CD14-positive monocyte (primary cell): ENCODE data around the gene CELSR3. TPM values are rescaled to one million over a fixed set of nuclear protein-coding genes. Genes with fewer than 3 reads are reported as not detected.

ENCODE experiments used
- DNase-seq, 3 donors: peaks; one replicate each; pipeline ENCODE4 v3.0.0-alpha.2; 2011 to 2022
- H2AFZ ChIP-seq: 2 replicates; pipeline ENCODE4 v1.6.0; 2012; ENCODE audit warnings: mild to moderate bottlenecking, low read depth, low read length, inconsistent platforms; ENCODE audit not compliant: insufficient read depth, poor library complexity, severe bottlenecking
- H3K27ac ChIP-seq, 2 donors: 1 replicate in 1 of 2; 2 replicates in 1 of 2; pipeline ENCODE4 v1.5.1; 2012 to 2013; ENCODE audit warnings: low read length in 2 of 2, control low read depth in 1 of 2, inconsistent platforms in 1 of 2, low read depth in 1 of 2, mild to moderate bottlenecking in 1 of 2
- H3K27me3 ChIP-seq, 2 donors: one replicate each; pipeline versions ENCODE4 v1.6.0 to v1.6.1; 2011 to 2013; ENCODE audit warnings: low read length in 2 of 2; ENCODE audit not compliant: control insufficient read depth in 2 of 2, insufficient read depth in 2 of 2
- H3K36me3 ChIP-seq, 2 donors: replicated peaks in 1 of 2; 1 replicate in 1 of 2; 2 replicates in 1 of 2; pipeline versions ENCODE4 v1.5.1 to v1.6.1; 2012 to 2013; ENCODE audit warnings: low read length in 2 of 2, control low read depth in 1 of 2, inconsistent platforms in 1 of 2, mild to moderate bottlenecking in 1 of 2; ENCODE audit not compliant: insufficient read depth in 2 of 2, control insufficient read depth in 1 of 2
- H3K4me1 ChIP-seq, 2 donors: 1 replicate in 1 of 2; 2 replicates in 1 of 2; pipeline versions ENCODE4 v1.5.1 to v1.6.1; 2012 to 2013; ENCODE audit warnings: low read length in 2 of 2, control low read depth in 1 of 2, inconsistent platforms in 1 of 2, mild to moderate bottlenecking in 1 of 2, moderate library complexity in 1 of 2; ENCODE audit not compliant: insufficient read depth in 2 of 2, control insufficient read depth in 1 of 2
- H3K4me2 ChIP-seq: replicated peaks from 2 replicates; pipeline ENCODE3; 2012; ENCODE audit warnings: low read length, moderate library complexity, mild to moderate bottlenecking; ENCODE audit not compliant: poor library complexity, severe bottlenecking; ENCODE audit errors: extremely low read depth
- H3K4me3 ChIP-seq, 3 experiments: fragments of 200-600 bp in 1 of 3; sonication (generic) in 1 of 3; replicated peaks in 1 of 3; 1 replicate in 2 of 3; 2 replicates in 1 of 3; pipeline ENCODE4 v1.5.1; 2011 to 2013; ENCODE audit warnings: low read length in 3 of 3, mild to moderate bottlenecking in 3 of 3, control low read depth in 2 of 3, low read depth in 2 of 3, inconsistent platforms in 1 of 3, moderate library complexity in 1 of 3
- H3K79me2 ChIP-seq: 2 replicates; pipeline ENCODE4 v1.6.0; 2012; ENCODE audit warnings: mild to moderate bottlenecking, control low read depth, inconsistent platforms, low read length, moderate library complexity; ENCODE audit not compliant: insufficient read depth
- H3K9ac ChIP-seq: 2 replicates; pipeline ENCODE4 v1.6.0; 2017; ENCODE audit warnings: low read length, mild to moderate bottlenecking; ENCODE audit not compliant: insufficient read depth, poor library complexity, severe bottlenecking
- H3K9me3 ChIP-seq, 2 donors: replicated peaks in 1 of 2; 1 replicate in 1 of 2; 2 replicates in 1 of 2; pipeline versions ENCODE4 v1.5.1 to v1.6.1; 2012 to 2013; ENCODE audit warnings: low read length in 2 of 2, control low read depth in 1 of 2; ENCODE audit not compliant: control insufficient read depth in 1 of 2, insufficient read depth in 1 of 2
- H4K20me1 ChIP-seq: 2 replicates; pipeline ENCODE4 v1.6.0; 2012; ENCODE audit warnings: mild to moderate bottlenecking, low read length, control low read depth, moderate library complexity; ENCODE audit not compliant: insufficient read depth
- H3K27ac Mint-ChIP-seq, 7 donors: one replicate each; pipeline ENCODE4 v1.8.0; 2020; ENCODE audit warnings: mild to moderate bottlenecking in 7 of 7, mixed read lengths in 7 of 7, moderate library complexity in 6 of 7, inconsistent platforms in 2 of 7
- H3K27me3 Mint-ChIP-seq, 3 donors: one replicate each; pipeline ENCODE4 v1.8.0; 2021 to 2022; ENCODE audit warnings: low read depth in 3 of 3, mild to moderate bottlenecking in 3 of 3, mixed read lengths in 3 of 3, moderate library complexity in 3 of 3, inconsistent platforms in 1 of 3
- H3K36me3 Mint-ChIP-seq, 2 donors: one replicate each; pipeline ENCODE4 v1.8.0; 2020; ENCODE audit warnings: mixed read lengths in 2 of 2, inconsistent platforms in 1 of 2, mild to moderate bottlenecking in 1 of 2
- H3K4me1 Mint-ChIP-seq: one replicate; pipeline ENCODE4 v1.8.0; 2020; ENCODE audit warnings: mild to moderate bottlenecking, mixed read lengths
- H3K4me3 Mint-ChIP-seq, 2 donors: one replicate each; pipeline ENCODE4 v1.8.0; 2020; ENCODE audit warnings: mild to moderate bottlenecking in 2 of 2, mixed read lengths in 2 of 2, moderate library complexity in 1 of 2
- H3K9me3 Mint-ChIP-seq, 7 donors: one replicate each; pipeline ENCODE4 v1.8.0; 2020 to 2022; ENCODE audit warnings: mixed read lengths in 7 of 7, mild to moderate bottlenecking in 6 of 7, moderate library complexity in 6 of 7, inconsistent platforms in 2 of 7
- WGBS: methylation state at CpG from one replicate; pipeline ENCODE4 v1.1.5; 2013; ENCODE audit warnings: missing lambda C conversion rate; ENCODE audit not compliant: insufficient coverage; 5-methylcytosine and 5-hydroxymethylcytosine counted together
- intact Hi-C, 2 donors: fragments of 100-400 bp; cut with micrococcal nuclease; formaldehyde crosslinking; loops; one replicate each; pipeline versions ENCODE4 v1.15.0 to v1.15.1; 2023
- polyA plus RNA-seq, 3 donors: library from polyadenylated mRNA; depleted of rRNA in 1 of 3; unstranded in 2 of 3; stranded (reverse) in 1 of 3; fragments of 300-500 nt in 2 of 3; fragments of >200 nt in 1 of 3; fragmentation: Illumina TruSeq in 2 of 3; gene quantifications; 1 replicate in 2 of 3; 2 replicates in 1 of 3; pipeline ENCODE4 v1.2.3, GENCODE V29; 2012 to 2021
- TF ChIP-seq, protein P1 (sequence below): fragments of 200-600 bp; IDR thresholded peaks from one replicate; pipeline ENCODE4 v1.8.0; 2022; ENCODE audit warnings: antibody characterized with exemption, mild to moderate bottlenecking

Gene CELSR3
- polyA plus RNA-seq, 3 donors, result 0.95 TPM; not detected in 2

DNA sequence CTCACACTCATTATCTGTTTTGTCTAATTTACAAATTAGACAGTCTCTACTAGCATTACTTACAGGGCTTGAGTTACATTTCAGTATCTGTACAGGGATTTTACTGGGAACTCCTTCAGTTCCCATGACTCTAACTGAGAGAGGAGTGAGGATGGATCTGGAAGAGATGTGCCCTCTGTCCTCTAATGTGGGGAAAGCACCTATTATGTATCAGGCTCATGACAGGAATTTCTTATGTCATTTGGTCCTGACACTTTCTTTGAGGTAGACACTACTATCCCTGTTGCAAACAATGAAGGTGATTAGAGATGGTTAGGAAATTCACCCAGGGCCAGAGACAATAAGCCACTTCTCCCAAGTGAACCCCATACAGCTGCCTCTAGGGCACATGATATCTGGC, 33.9 kb upstream of the CELSR3 start:
- peaks cover 47 to 64% of the 10 kb centered on the region in 2 donors for H3K36me3 Mint-ChIP-seq
- Histone ChIP-seq H3K9ac (no peak overlapping the region), H3K36me3 (peaks cover 56 to 81% of the 10 kb centered on the region in 2 donors), H3K79me2 (peaks cover 68% of the 10 kb centered on the region), H3K4me3 (no peak overlapping the region), H3K4me2 (no peak overlapping the region), H3K4me1 (no peaks in the 10 kb centered on the region), H2AFZ (no peak overlapping the region), H3K27me3 (no peaks in the 10 kb centered on the region), H3K27ac (no peak overlapping the region), H4K20me1 (peaks cover 98% of the 10 kb centered on the region), H3K9me3 (no peaks in the 10 kb centered on the region)
- no peak for DNase-seq
- TF ChIP-seq, protein P1, sequence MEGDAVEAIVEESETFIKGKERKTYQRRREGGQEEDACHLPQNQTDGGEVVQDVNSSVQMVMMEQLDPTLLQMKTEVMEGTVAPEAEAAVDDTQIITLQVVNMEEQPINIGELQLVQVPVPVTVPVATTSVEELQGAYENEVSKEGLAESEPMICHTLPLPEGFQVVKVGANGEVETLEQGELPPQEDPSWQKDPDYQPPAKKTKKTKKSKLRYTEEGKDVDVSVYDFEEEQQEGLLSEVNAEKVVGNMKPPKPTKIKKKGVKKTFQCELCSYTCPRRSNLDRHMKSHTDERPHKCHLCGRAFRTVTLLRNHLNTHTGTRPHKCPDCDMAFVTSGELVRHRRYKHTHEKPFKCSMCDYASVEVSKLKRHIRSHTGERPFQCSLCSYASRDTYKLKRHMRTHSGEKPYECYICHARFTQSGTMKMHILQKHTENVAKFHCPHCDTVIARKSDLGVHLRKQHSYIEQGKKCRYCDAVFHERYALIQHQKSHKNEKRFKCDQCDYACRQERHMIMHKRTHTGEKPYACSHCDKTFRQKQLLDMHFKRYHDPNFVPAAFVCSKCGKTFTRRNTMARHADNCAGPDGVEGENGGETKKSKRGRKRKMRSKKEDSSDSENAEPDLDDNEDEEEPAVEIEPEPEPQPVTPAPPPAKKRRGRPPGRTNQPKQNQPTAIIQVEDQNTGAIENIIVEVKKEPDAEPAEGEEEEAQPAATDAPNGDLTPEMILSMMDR, result no peak
- intact Hi-C loops, result no loop called here
- peak overlapping the region in 2 of 7 donors; percentile 22 to 35 for H3K27ac Mint-ChIP-seq
- H3K4me3 Mint-ChIP-seq, result no peak overlapping the region
- H3K27me3 Mint-ChIP-seq, result no peaks in the 10 kb centered on the region
- H3K4me1 Mint-ChIP-seq, result no peaks in the 10 kb centered on the region
- no peaks in the 10 kb centered on the region for H3K9me3 Mint-ChIP-seq

DNA sequence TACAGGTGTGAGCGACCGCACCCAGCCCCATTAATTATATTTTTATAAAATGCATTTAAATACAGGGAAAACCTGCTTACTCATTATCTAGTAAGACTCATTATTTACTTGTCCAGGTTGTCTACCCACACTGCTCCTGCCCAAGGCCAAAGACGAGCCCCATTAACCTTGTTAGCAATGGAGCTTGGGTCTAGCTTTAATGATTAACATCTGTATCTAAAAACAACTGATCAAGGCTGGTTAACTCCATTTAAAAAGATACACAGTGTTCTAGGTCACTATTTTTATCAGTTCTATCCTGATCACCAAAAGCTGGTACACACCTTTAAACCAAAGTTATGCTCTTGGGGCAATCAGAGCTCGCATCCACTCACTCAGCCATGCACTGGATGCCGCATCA, 33.5 kb upstream of the CELSR3 start:
- Histone ChIP-seq H3K4me3 (no peak overlapping the region), H4K20me1 (peaks cover 97% of the 10 kb centered on the region), H3K9ac (no peak overlapping the region), H3K4me1 (no peaks in the 10 kb centered on the region), H3K27me3 (no peaks in the 10 kb centered on the region), H3K36me3 (peaks cover 59 to 85% of the 10 kb centered on the region in 2 donors), H2AFZ (no peak overlapping the region), H3K79me2 (peaks cover 64% of the 10 kb centered on the region), H3K27ac (no peak overlapping the region), H3K4me2 (no peak overlapping the region), H3K9me3 (no peaks in the 10 kb centered on the region)
- H3K4me1 Mint-ChIP-seq, result no peaks in the 10 kb centered on the region
- intact Hi-C loops, result no loop called here
- TF ChIP-seq, protein P1, result no peak
- H3K27me3 Mint-ChIP-seq, result no peaks in the 10 kb centered on the region
- no peak overlapping the region for H3K4me3 Mint-ChIP-seq
- H3K9me3 Mint-ChIP-seq, result no peaks in the 10 kb centered on the region
- H3K27ac Mint-ChIP-seq, result peak overlapping the region in 2 of 7 donors; percentile 21 to 35
- 100% methylated on average over 3 of the region's 5 CpGs for WGBS
- DNase-seq, result no peak
- H3K36me3 Mint-ChIP-seq, result peaks cover 49 to 66% of the 10 kb centered on the region in 2 donors
